ENCODE measurements around the gene PSMD13. TPM values are rescaled to one million over a fixed set of nuclear protein-coding genes. Genes with fewer than 3 reads are reported as not detected.

PSMD13 gene
- total and polyA plus RNA-seq, 2 of the 13 experiments (the other 11 are each of a cell fraction or from before 2014, with no cell fraction given): 83.0 to 117 TPM

GRCh38 chr11:200224-201003 is 36.4 kb upstream of the PSMD13 start:
- 0 out of 4 replicates have a peak, but pooled peaks of 1 of the 2 experiments have one; percentile 7 for TF ChIP-seq POLR2A (IDR thresholded peaks at IDR 0.05; ENCODE audit: insufficient read depth in 1 of 2, low read depth in 2 of 2, low read length in 2 of 2)
- TF ChIP-seq AGO2 (optimal IDR thresholded peaks at IDR 0.05; ENCODE audit: low read depth, low read length): peak; percentile 62
- TF ChIP-seq NFAT5 (CRISPR knock-in tag; IDR thresholded peaks at IDR 0.05): no peak
- TF ChIP-seq JDP2 (CRISPR knock-in tag; IDR thresholded peaks at IDR 0.05; ENCODE audit: borderline replicate concordance): no peak
- TF ChIP-seq RNF2 (conservative IDR thresholded peaks at IDR 0.05; ENCODE audit: low read depth): no peak
- TF ChIP-seq THAP7 (CRISPR knock-in tag; IDR thresholded peaks at IDR 0.05): no peak
- 0 out of 2 replicates have a peak, but pooled peaks have one; percentile 13 for TF ChIP-seq ZFP91 (CRISPR knock-in tag; IDR thresholded peaks at IDR 0.05; ENCODE audit: borderline replicate concordance)
- peaks cover 13% of the 10 kb centered on the region for H3K4me1 ChIP-seq (ENCODE audit: insufficient read depth, low read length)
- no peak overlapping the region for H3K9ac ChIP-seq (ENCODE audit: insufficient read depth, low read depth, low read length)
- ChIA-PET CTCF (ENCODE audit: low intra/inter-chr PET ratio, low total read pairs) (no interaction called here), POLR2A (interaction anchor here (0.6 to 1.0 kb wide), 2 partner anchors 35 to 126 kb away, joined by 3 to 4 read pairs; no protein-coding TSS in a partner anchor)
- ATAC-seq: peak; percentile 5; the same call in 1 of the 3 replicates
- BruUV-seq (replicated peaks): no TSS peak
- H3K36me3 ChIP-seq (replicated peaks in 1 of 2; ENCODE audit: control insufficient read depth in 1 of 2, insufficient read depth in 2 of 2, low read length in 2 of 2): peaks cover 3 to 18% of the 10 kb centered on the region in 2 experiments; a peak in 4 of 5 replicates
- H3K27ac ChIP-seq (ENCODE audit: extremely low read length, insufficient read depth, low read length): no peak overlapping the region
- no peak overlapping the region for H2AFZ ChIP-seq (ENCODE audit: low read length)
- WGBS (ENCODE audit: low lambda C conversion rate): 96% methylated on average over 6 of the region's 13 CpGs
- intact Hi-C loops (cut with micrococcal nuclease; ENCODE audit: unreplicated experiment) (no loop called here), in situ Hi-C loops (cut with HindIII; ENCODE audit: extremely low pct_ligation_motif_present, low pct_unique_long_range_greater_than_20kb) (no loop called here)
- no peak for FAIRE-seq
- no peaks in the 10 kb centered on the region for H3K9me3 ChIP-seq (ENCODE audit: low read length)
- H3K27me3 ChIP-seq (ENCODE audit: control insufficient read depth in 1 of 2, insufficient read depth in 2 of 2, low read length in 2 of 2): no peaks in the 10 kb centered on the region
- no peak overlapping the region for H3K4me2 ChIP-seq (ENCODE audit: low read depth, low read length)
- no peak overlapping the region for H3K4me3 ChIP-seq (replicated peaks in 1 of 3; ENCODE audit: insufficient read depth in 1 of 3, low read depth in 2 of 3, low read length in 3 of 3)
- peaks cover 3% of the 10 kb centered on the region for H3K79me2 ChIP-seq (ENCODE audit: insufficient read depth, low read length)
- DNase-seq (ENCODE audit: low spot score): no peak
- peaks cover under 1% of the 10 kb centered on the region; the same call in 1 of the 2 replicates for H4K20me1 ChIP-seq (ENCODE audit: insufficient read depth, low read length)

Measured in HepG2 (cell line).